Activated T-cell treated with anti-CD3 and anti-CD28 coated beads for 48 hours (primary cell): Measurements from ENCODE around the gene HEATR1.

Source experiments
- DNase-seq: peaks from one replicate; pipeline ENCODE4 v3.0.0-alpha.2; 2020; ENCODE audit warnings: low read depth

Gene HEATR1

GRCh38 chr1:236541710-236542109 lies 62.6 kb downstream of the HEATR1 start:
- DNase-seq = no peak

- DNase-seq = no peak
Measured at GRCh38 chr1:236540813-236541465, 63.4 kb downstream of the HEATR1 start.

GRCh38 chr1:236536540-236536939 lies 67.8 kb downstream of the HEATR1 start:
- no peak for DNase-seq

GRCh38 chr1:236535662-236536161 lies 68.6 kb downstream of the HEATR1 start:
- no peak for DNase-seq

GRCh38 chr1:236535190-236535589 lies 69.1 kb downstream of the HEATR1 start:
- no peak for DNase-seq

GRCh38 chr1:236534151-236534651 lies 70.1 kb downstream of the HEATR1 start:
- peak; percentile 35 for DNase-seq

- DNase-seq = no peak
Measured at GRCh38 chr1:236532850-236533249, 71.5 kb downstream of the HEATR1 start.

GRCh38 chr1:236530959-236531358 lies 73.4 kb downstream of the HEATR1 start:
- DNase-seq = no peak

GRCh38 chr1:236530286-236530685 lies 74.0 kb downstream of the HEATR1 start:
- DNase-seq = no peak

- no peak for DNase-seq
Measured at GRCh38 chr1:236526079-236526478, 78.2 kb downstream of the HEATR1 start.

- no peak for DNase-seq
Measured at GRCh38 chr1:236524895-236525184, 79.5 kb downstream of the HEATR1 start.

- DNase-seq = peak; percentile 40
Measured at GRCh38 chr1:236524142-236524894, 80.0 kb downstream of the HEATR1 start.

- DNase-seq = peak; percentile 90
Measured at GRCh38 chr1:236523704-236524141, 80.6 kb downstream of the HEATR1 start, which contains the start of gene LGALS8. LGALS8 (plus strand) TSS chr1:236523982; CDS start chr1:236526071, 2,089 bp downstream.

- no peak for DNase-seq
Measured at GRCh38 chr1:236522937-236523703, 81.2 kb downstream of the HEATR1 start.

GRCh38 chr1:236520445-236521005 lies 83.8 kb downstream of the HEATR1 start:
- DNase-seq = no peak

GRCh38 chr1:236518322-236518721 lies 86.0 kb downstream of the HEATR1 start:
- no peak for DNase-seq

GRCh38 chr1:236516929-236517704 lies 87.2 kb downstream of the HEATR1 start:
- no peak for DNase-seq

GRCh38 chr1:236515443-236515958 lies 88.8 kb downstream of the HEATR1 start:
- no peak for DNase-seq

GRCh38 chr1:236514703-236515442 lies 89.4 kb downstream of the HEATR1 start:
- DNase-seq = no peak

- DNase-seq = no peak
Measured at GRCh38 chr1:236511735-236512418, 92.4 kb downstream of the HEATR1 start.
